ENCODE data around the gene GNG5.

- TF ChIP-seq POLR2A (IDR thresholded peaks at IDR 0.05) (no peak), CTCF (IDR thresholded peaks at IDR 0.05) (no peak)
Observed at GRCh38 chr1:84481317-84481716, 25.1 kb downstream of the GNG5 start.
